GM20431 (cell line): ENCODE data around the gene CDH5.

ENCODE experiments used
- in situ Hi-C: fragments of 300-500 bp; cut with MseI, MboI; formaldehyde crosslinking; loops from one replicate; pipeline ENCODE4 v1.15.0; 2020; ENCODE audit warnings: low sequenced_read_pairs; ENCODE audit not compliant: unreplicated experiment

The CDH5 gene

GRCh38 chr16:66427871-66428681 is 61.6 kb downstream of the CDH5 start:
- in situ Hi-C loops = no loop called here

GRCh38 chr16:66428682-66429251 is 62.3 kb downstream of the CDH5 start:
- in situ Hi-C loops = no loop called here

GRCh38 chr16:66429290-66429962 is 62.9 kb downstream of the CDH5 start:
- in situ Hi-C loops = no loop called here

- in situ Hi-C loops = no loop called here
Observed at GRCh38 chr16:66430214-66430613, 63.7 kb downstream of the CDH5 start.

- in situ Hi-C loops = no loop called here
Observed at GRCh38 chr16:66431760-66432159, 65.3 kb downstream of the CDH5 start.

GRCh38 chr16:66432429-66432828 is 65.9 kb downstream of the CDH5 start:
- in situ Hi-C loops = no loop called here

- in situ Hi-C loops = no loop called here
Observed at GRCh38 chr16:66434619-66435430, 68.3 kb downstream of the CDH5 start.

GRCh38 chr16:66435896-66436295 is 69.4 kb downstream of the CDH5 start:
- in situ Hi-C loops = no loop called here

GRCh38 chr16:66437391-66437945 is 71.0 kb downstream of the CDH5 start:
- in situ Hi-C loops = no loop called here

GRCh38 chr16:66438536-66438935 is 72.0 kb downstream of the CDH5 start:
- in situ Hi-C loops = no loop called here

GRCh38 chr16:66439051-66439730 is 72.7 kb downstream of the CDH5 start:
- in situ Hi-C loops = no loop called here

- in situ Hi-C loops = no loop called here
Observed at GRCh38 chr16:66440271-66440802, 73.8 kb downstream of the CDH5 start.

GRCh38 chr16:66440970-66441369 is 74.5 kb downstream of the CDH5 start:
- in situ Hi-C loops = no loop called here

- in situ Hi-C loops = no loop called here
Observed at GRCh38 chr16:66441586-66442375, 75.3 kb downstream of the CDH5 start.

GRCh38 chr16:66442502-66443268 is 76.2 kb downstream of the CDH5 start:
- in situ Hi-C loops = no loop called here

GRCh38 chr16:66443269-66443652 is 76.8 kb downstream of the CDH5 start:
- in situ Hi-C loops = no loop called here

- in situ Hi-C loops = no loop called here
Observed at GRCh38 chr16:66444049-66444481, 77.6 kb downstream of the CDH5 start.

GRCh38 chr16:66446737-66447136 is 80.2 kb downstream of the CDH5 start:
- in situ Hi-C loops = no loop called here
